Gastroesophageal sphincter (tissue), 4 donors: Measurements from ENCODE around the gene C2CD4B. TPM values are rescaled to one million over a fixed set of nuclear protein-coding genes. Genes with fewer than 3 reads are reported as not detected.
A peak's percentile ranks its signal among the peaks of the same experiment; 100 is the strongest.

Experiments used
- ATAC-seq: fragments of 150-250 bp; one replicate; pipeline ENCODE4 v1.9.1; 2016; ENCODE audit warnings: mild to moderate bottlenecking, moderate library complexity
- H3K27ac ChIP-seq, 4 donors: fragments of 200-600 bp; sonication (generic) in 3 of 4; 1 replicate in 3 of 4; 2 replicates in 1 of 4; pipeline ENCODE4 v1.5.1; 2016 to 2019
- H3K27me3 ChIP-seq: fragments of 200-600 bp; sonication (generic); one replicate; pipeline ENCODE4 v1.5.1; 2019
- H3K36me3 ChIP-seq, 2 donors: fragments of 200-600 bp; sonication (generic); one replicate each; pipeline ENCODE4 v1.5.1; 2019; ENCODE audit warnings: control low read depth in 1 of 2
- H3K4me1 ChIP-seq, 3 donors: fragments of 200-600 bp; sonication (generic); 1 replicate in 2 of 3; 2 replicates in 1 of 3; pipeline ENCODE4 v1.5.1; 2016 to 2019; ENCODE audit warnings: control low read depth in 2 of 3
- H3K4me3 ChIP-seq, 2 donors: fragments of 200-600 bp; sonication (generic); one replicate each; pipeline ENCODE4 v1.5.1; 2019; ENCODE audit warnings: mild to moderate bottlenecking in 1 of 2, moderate library complexity in 1 of 2
- H3K9me3 ChIP-seq, 3 donors: fragments of 200-600 bp; sonication (generic); one replicate each; pipeline ENCODE4 v1.5.1; 2017 to 2019; ENCODE audit warnings: control low read depth in 2 of 3
- EP300 ChIP-seq: sonication (generic); formaldehyde crosslinking; IDR thresholded peaks from one replicate; pipeline ENCODE4 v1.6.1; 2017; ENCODE audit warnings: antibody characterized with exemption, mild to moderate bottlenecking
- POLR2A ChIP-seq, 2 donors: fragments of 450-650 bp; IDR thresholded peaks; one replicate each; pipeline ENCODE4 v1.6.1; 2017; ENCODE audit warnings: antibody characterized with exemption in 2 of 2, mild to moderate bottlenecking in 2 of 2, moderate library complexity in 1 of 2
- POLR2AphosphoS5 ChIP-seq: sonication (generic); formaldehyde crosslinking; IDR thresholded peaks from one replicate; pipeline ENCODE4 v1.6.1; 2017; ENCODE audit warnings: antibody characterized with exemption
- WGBS, 2 donors: methylation state at CpG; one replicate each; pipeline ENCODE4 v1.1.5; 2018; ENCODE audit warnings: low coverage in 1 of 2; 5-methylcytosine and 5-hydroxymethylcytosine counted together
- total RNA-seq, 4 donors: library from RNA; depleted of rRNA; stranded (reverse); fragments of >200 nt; gene quantifications; one replicate each; pipeline ENCODE4 v1.1.0, GENCODE V29; 2016
- TF ChIP-seq, protein P1 (sequence below), 4 experiments: fragments of 200-600 bp in 2 of 4; fragments of 450-650 bp in 2 of 4; sonication (generic) in 1 of 4; IDR thresholded peaks; one replicate each; pipeline ENCODE4 v1.5.1; 2017 to 2019; ENCODE audit warnings: antibody characterized with exemption in 4 of 4, mild to moderate bottlenecking in 2 of 4, moderate library complexity in 2 of 4

Gene C2CD4B
- total RNA-seq, 4 donors from 2014 or later: 0.17 to 2.7 (median 1.1) TPM

DNA sequence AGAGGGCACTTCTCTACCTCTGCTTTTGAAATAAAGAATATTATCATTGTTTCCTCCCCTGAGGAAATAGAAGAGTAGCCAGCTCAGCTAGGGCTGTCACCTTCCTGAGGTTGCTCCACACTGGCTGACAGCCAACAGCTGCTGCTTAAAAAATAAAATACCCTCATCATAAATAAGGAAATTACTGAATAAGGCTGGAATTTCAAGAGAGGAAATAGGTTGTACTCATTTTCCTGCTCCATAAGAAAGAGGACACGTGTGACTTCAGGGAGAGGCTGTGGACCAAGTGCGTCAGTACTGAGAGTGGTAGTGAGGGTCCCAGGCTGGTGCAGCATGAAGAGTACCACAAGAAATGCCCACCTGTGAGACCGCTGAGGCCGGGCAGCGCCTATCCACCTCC, 8.1 kb upstream of the C2CD4B start:
- Histone ChIP-seq H3K27me3 (peaks cover 7% of the 10 kb centered on the region), H3K4me3 (no peak overlapping the region), H3K36me3 (no peaks in the 10 kb centered on the region), H3K9me3 (no peaks in the 10 kb centered on the region), H3K27ac (peak overlapping the region in 3 of 4 donors; percentile 34 to 49 (median 41)), H3K4me1 (no peaks in the 10 kb centered on the region)
- TF ChIP-seq POLR2AphosphoS5 (no peak), EP300 (no peak), POLR2A (IDR thresholded peaks at IDR 0.05) (no peak)
- TF ChIP-seq, protein P1, sequence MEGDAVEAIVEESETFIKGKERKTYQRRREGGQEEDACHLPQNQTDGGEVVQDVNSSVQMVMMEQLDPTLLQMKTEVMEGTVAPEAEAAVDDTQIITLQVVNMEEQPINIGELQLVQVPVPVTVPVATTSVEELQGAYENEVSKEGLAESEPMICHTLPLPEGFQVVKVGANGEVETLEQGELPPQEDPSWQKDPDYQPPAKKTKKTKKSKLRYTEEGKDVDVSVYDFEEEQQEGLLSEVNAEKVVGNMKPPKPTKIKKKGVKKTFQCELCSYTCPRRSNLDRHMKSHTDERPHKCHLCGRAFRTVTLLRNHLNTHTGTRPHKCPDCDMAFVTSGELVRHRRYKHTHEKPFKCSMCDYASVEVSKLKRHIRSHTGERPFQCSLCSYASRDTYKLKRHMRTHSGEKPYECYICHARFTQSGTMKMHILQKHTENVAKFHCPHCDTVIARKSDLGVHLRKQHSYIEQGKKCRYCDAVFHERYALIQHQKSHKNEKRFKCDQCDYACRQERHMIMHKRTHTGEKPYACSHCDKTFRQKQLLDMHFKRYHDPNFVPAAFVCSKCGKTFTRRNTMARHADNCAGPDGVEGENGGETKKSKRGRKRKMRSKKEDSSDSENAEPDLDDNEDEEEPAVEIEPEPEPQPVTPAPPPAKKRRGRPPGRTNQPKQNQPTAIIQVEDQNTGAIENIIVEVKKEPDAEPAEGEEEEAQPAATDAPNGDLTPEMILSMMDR (IDR thresholded peaks at IDR 0.05): no peak
- peak; percentile 60 for ATAC-seq
- 37 to 78% methylated on average over 2 to 5 of the region's 5 CpGs for WGBS, 2 donors

DNA sequence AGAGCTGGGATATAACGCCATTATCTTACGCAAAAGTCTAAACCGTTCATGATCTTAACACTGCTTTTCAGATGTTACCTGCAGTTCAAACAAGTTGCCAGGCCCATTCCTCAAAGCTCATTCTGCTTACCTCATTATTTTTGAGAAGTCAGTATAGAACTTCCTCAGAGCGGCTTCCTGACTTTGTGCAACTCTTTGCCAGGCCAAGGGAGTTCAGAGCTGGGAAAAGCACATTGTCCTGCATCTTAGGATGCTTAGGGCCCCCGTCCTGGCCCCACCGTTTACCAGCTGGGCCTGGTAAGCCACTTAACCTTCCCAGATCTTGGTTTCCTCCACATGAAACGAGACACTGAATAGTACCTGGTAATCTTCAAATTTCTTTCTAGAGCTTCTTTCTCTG, 6.8 kb upstream of the C2CD4B start:
- H3K9me3 ChIP-seq: no peaks in the 10 kb centered on the region
- no peak overlapping the region for H3K27ac ChIP-seq
- TF ChIP-seq POLR2AphosphoS5: no peak
- TF ChIP-seq, protein P1 (IDR thresholded peaks at IDR 0.05): no peak
- TF ChIP-seq POLR2A (IDR thresholded peaks at IDR 0.05): no peak
- no peak for TF ChIP-seq EP300
- H3K4me3 ChIP-seq: no peak overlapping the region
- peaks cover 20% of the 10 kb centered on the region for H3K27me3 ChIP-seq
- no peaks in the 10 kb centered on the region for H3K36me3 ChIP-seq
- no peaks in the 10 kb centered on the region for H3K4me1 ChIP-seq
- WGBS, 2 donors: 69 to 74% methylated on average over 6 to 7 of the region's 7 CpGs
- no peak for ATAC-seq

DNA sequence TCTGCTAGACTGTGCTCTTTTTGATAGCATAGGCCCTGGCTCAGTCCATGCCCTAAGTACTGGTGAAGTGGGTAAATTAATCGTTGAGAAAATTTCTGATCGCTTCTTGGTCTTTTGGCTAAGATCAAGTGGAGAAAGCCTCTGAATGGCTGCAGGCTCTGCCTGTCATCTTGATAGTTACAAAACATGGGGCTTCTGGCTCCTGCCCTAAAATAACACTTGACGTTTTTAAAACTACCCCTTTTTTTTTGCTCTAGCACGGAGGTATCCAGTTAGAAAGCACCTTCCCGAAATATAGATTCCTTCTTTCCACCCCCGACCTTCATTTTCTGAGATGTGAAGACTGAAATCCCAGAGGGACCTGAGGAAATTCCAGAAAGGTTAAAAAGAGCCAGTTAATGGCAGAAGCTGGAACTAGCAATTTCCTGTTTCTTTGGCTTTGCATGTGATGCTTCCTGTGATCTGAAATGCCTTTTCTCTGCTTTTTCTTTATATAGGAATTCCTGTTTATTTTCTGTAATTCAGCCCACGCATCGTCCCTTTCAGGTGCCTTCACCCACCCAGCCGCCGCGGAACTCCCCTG, 799 bp upstream of the C2CD4B start:
- Histone ChIP-seq H3K4me3 (peak overlapping the region in 1 of 2 donors; percentile 49), H3K36me3 (no peaks in the 10 kb centered on the region), H3K27ac (peak overlapping the region in 3 of 4 donors; percentile 21 to 74 (median 67)), H3K27me3 (peaks cover 80% of the 10 kb centered on the region), H3K9me3 (no peaks in the 10 kb centered on the region), H3K4me1 (peaks cover 0 to 20% (median 0%) of the 10 kb centered on the region in 3 donors)
- no peak for ATAC-seq
- 59 to 81% methylated on average over 7 to 9 of the region's 11 CpGs for WGBS, 2 donors
- no peak for TF ChIP-seq EP300
- TF ChIP-seq, protein P1 (IDR thresholded peaks at IDR 0.05): no peak
- no peak for TF ChIP-seq POLR2AphosphoS5
- TF ChIP-seq POLR2A (IDR thresholded peaks at IDR 0.05): no peak

DNA sequence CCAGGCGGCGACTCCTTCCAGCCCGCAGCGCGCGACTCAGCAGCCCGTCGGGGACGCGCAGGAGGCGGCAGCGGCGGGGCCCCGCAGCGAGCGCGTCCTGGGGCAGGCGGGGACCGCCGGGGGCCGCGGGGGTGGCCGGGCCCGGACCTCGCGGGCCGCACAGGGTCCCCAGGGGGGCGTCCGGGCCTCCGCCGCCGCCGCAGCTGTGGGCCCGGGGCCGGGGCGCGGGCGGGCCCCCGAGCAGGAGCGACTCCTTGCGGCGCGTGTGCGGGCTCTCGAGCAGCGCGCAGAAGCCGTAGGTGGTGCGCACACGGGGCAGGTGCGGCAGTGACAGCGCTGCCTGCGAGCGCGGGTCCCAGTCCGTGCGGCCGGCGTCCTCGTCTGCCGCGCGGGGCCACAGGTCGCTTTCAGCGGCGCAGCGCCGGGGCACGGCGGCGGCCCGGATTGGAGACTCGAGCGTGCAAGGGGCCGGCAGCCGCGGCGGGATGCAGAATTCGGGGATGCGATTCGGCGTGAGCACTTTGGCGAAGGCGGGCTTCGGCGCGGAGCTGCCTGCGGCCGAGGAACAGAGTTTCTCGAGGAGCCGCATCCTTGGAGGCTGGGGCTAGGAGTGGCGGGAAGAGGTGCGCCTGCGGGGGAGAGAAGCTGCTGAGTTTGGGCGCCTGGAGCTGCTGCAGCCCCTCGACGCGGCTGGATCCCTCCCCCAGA, 535 bp downstream of the C2CD4B start:
- peak; percentile 27 for ATAC-seq
- no peaks in the 10 kb centered on the region for H3K9me3 ChIP-seq
- H3K36me3 ChIP-seq: no peaks in the 10 kb centered on the region
- H3K4me3 ChIP-seq: peak overlapping the region; percentile 4 to 49
- peak overlapping the region in 3 of 4 donors; percentile 60 to 74 (median 67) for H3K27ac ChIP-seq
- WGBS, 2 donors: 0% methylated on average over 5 of the region's 98 CpGs; no CpG with 5 or more reads in 1 of the 2 donors
- TF ChIP-seq EP300 (no peak), POLR2A (IDR thresholded peaks at IDR 0.05) (no peak), POLR2AphosphoS5 (no peak)
- TF ChIP-seq, protein P1 (IDR thresholded peaks at IDR 0.05): no peak
- H3K27me3 ChIP-seq: peaks cover 91% of the 10 kb centered on the region
- peaks cover 0 to 20% (median 0%) of the 10 kb centered on the region in 3 donors for H3K4me1 ChIP-seq

DNA sequence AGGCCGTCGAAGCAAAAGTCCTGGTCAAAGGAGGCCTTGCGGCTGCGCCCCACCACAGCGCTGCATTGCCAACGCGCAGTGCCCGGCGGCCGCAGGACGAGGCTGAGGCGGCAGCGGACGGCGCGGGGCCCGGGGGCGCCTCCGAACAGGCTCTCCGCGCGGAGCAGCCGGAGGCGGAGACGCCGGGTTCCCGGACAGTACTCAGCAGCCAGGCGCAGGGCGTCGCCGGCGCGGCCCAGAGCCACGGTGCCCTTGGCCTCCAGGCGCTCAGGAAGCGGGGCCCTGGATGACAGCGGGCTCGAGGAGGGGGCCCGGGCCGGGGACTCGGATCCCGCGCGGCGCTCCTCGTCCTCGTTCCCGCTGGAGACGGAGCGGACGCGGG, 1.1 kb downstream of the C2CD4B start:
- Histone ChIP-seq H3K27me3 (peaks cover 91% of the 10 kb centered on the region), H3K4me1 (peaks cover 0 to 20% (median 0%) of the 10 kb centered on the region in 3 donors), H3K36me3 (no peaks in the 10 kb centered on the region), H3K27ac (peak overlapping the region in 3 of 4 donors; percentile 60 to 74 (median 67)), H3K4me3 (peak overlapping the region in 1 of 2 donors; percentile 49), H3K9me3 (no peaks in the 10 kb centered on the region)
- peak; percentile 30 for ATAC-seq
- whole genome bisulfite sequencing, 2 donors: no CpG with 5 or more reads among the region's 52 CpGs
- TF ChIP-seq EP300: no peak
- TF ChIP-seq POLR2AphosphoS5: no peak
- TF ChIP-seq, protein P1 (IDR thresholded peaks at IDR 0.05): no peak
- no peak for TF ChIP-seq POLR2A (IDR thresholded peaks at IDR 0.05)
